GM12878 (cell line): Measurements from ENCODE around the gene MAVS. TPM values are rescaled to one million over a fixed set of nuclear protein-coding genes. Genes with fewer than 3 reads are reported as not detected.
"Not testable (repeated sequence)": the region's sequence is repeated elsewhere in the genome, so short reads cannot be mapped to it uniquely, and the experiment has no call there.

ENCODE experiments used
- ATAC-seq: fragments of 200-7000 bp; cut with Tn5 transposase; 3 replicates; pipeline ENCODE4 v1.9.1; 2020; ENCODE audit warnings: mild to moderate bottlenecking, moderate library complexity
- BruUV-seq: library from RNA; stranded (reverse); fragments of 400-500 nt; replicated peaks from 2 replicates; lab custom pipeline; 2021; lab: Mats Ljungman, UMichigan
- CTCF ChIA-PET: fragments of 300-600 bp; sonication (Branson Sonifier 250); formaldehyde crosslinking; extraction: SDS; loops from one replicate; lab custom pipeline; 2021; ENCODE audit warnings: inconsistent platforms; lab: Yijun Ruan, JAX
- POLR2A ChIA-PET: fragments of 350-600 bp; formaldehyde crosslinking; extraction: SDS; loops from one replicate; lab custom pipeline; 2021; ENCODE audit warnings: inconsistent platforms; lab: Charles Lee
- RAD21 ChIA-PET: fragments of 300-600 bp; sonication (Branson Sonifier 250); formaldehyde crosslinking; loops from one replicate; lab custom pipeline; 2023; ENCODE audit warnings: antibody characterized with exemption; ENCODE audit not compliant: unreplicated experiment; lab: Charles Lee
- SMC1A ChIA-PET: fragments of 300-600 bp; sonication (Branson Sonifier 250); formaldehyde crosslinking; loops from one replicate; lab custom pipeline; 2023; ENCODE audit not compliant: unreplicated experiment, uncharacterized antibody; lab: Charles Lee
- DNase-seq: peaks from one replicate; pipeline ENCODE4 v3.0.0-alpha.2; 2011; ENCODE audit warnings: low read depth, low spot score
- FAIRE-seq: peaks from 3 replicates; lab custom pipeline; 2011; peaks lifted over from hg19 to GRCh38; lab: Jason Lieb, UNC
- H2AFZ ChIP-seq: 2 replicates; pipeline ENCODE4 v1.6.0; 2011; ENCODE audit warnings: low read depth, low read length, control low read depth; ENCODE audit not compliant: control insufficient read depth
- H3K27ac ChIP-seq: 2 replicates; pipeline ENCODE4 v1.5.1; 2011; ENCODE audit warnings: control low read depth; ENCODE audit not compliant: control insufficient read depth, insufficient read depth
- H3K27me3 ChIP-seq, 2 experiments: replicated peaks in 1 of 2; 2 replicates each; pipeline versions ENCODE4 v1.6.0 to v1.6.1; 2011; ENCODE audit warnings: low read length in 1 of 2; ENCODE audit not compliant: control insufficient read depth in 2 of 2, insufficient read depth in 2 of 2
- H3K36me3 ChIP-seq, 2 experiments: 2 replicates each; pipeline ENCODE4 v1.5.1; 2011; ENCODE audit warnings: low read length in 1 of 2; ENCODE audit not compliant: control insufficient read depth in 2 of 2, insufficient read depth in 2 of 2
- H3K4me1 ChIP-seq: 2 replicates; pipeline ENCODE4 v1.6.1; 2011; ENCODE audit warnings: mild to moderate bottlenecking, low read length, moderate library complexity, mixed read lengths; ENCODE audit not compliant: control insufficient read depth, insufficient read depth
- H3K4me2 ChIP-seq: 2 replicates; pipeline ENCODE4 v1.6.0; 2011; ENCODE audit warnings: control low read depth; ENCODE audit not compliant: control insufficient read depth, insufficient read depth
- H3K4me3 ChIP-seq: fragments of 200-600 bp; sonication (generic); 2 replicates; pipeline ENCODE4 v1.5.1; 2016
- H3K79me2 ChIP-seq: 2 replicates; pipeline ENCODE4 v1.6.0; 2011; ENCODE audit warnings: low read length; ENCODE audit not compliant: control insufficient read depth, insufficient read depth
- H3K9ac ChIP-seq: 2 replicates; pipeline ENCODE4 v1.8.0; 2011; ENCODE audit warnings: low read length, control low read depth, mixed read lengths; ENCODE audit not compliant: control insufficient read depth, insufficient read depth
- H3K9me3 ChIP-seq: replicated peaks from 3 replicates; pipeline ENCODE4 v1.5.1; 2011; ENCODE audit warnings: mild to moderate bottlenecking, low read length; ENCODE audit not compliant: control insufficient read depth, insufficient read depth
- H4K20me1 ChIP-seq: 2 replicates; pipeline ENCODE4 v1.6.0; 2011; ENCODE audit not compliant: control insufficient read depth, insufficient read depth
- CBFB ChIP-seq: IDR thresholded peaks from 2 replicates; pipeline ENCODE4 v1.6.1; 2016; ENCODE audit warnings: antibody characterized with exemption, low read depth
- GABPA ChIP-seq: IDR thresholded peaks from 2 replicates; pipeline ENCODE4 v1.6.1; 2014; ENCODE audit warnings: antibody characterized with exemption, low read depth, mild to moderate bottlenecking, inconsistent platforms
- KDM1A ChIP-seq: fragments of 200-600 bp; sonication (generic); IDR thresholded peaks from 2 replicates; pipeline ENCODE4 v1.6.1; 2016; ENCODE audit warnings: borderline replicate concordance
- NR2C2 ChIP-seq: IDR thresholded peaks from 2 replicates; pipeline ENCODE4 v1.6.1; 2011; ENCODE audit warnings: borderline replicate concordance, low read depth; ENCODE audit not compliant: control insufficient read depth, insufficient read length
- WGBS: methylation state at CpG from one replicate; pipeline ENCODE4 v1.1.6; 2016; ENCODE audit warnings: low lambda C conversion rate; ENCODE audit not compliant: insufficient replicate concordance, insufficient coverage; ENCODE audit errors: missing lambda C conversion rate; 5-methylcytosine and 5-hydroxymethylcytosine counted together
- in situ Hi-C: fragments of 300-500 bp; cut with MboI; formaldehyde crosslinking; loops from 9 replicates; pipeline ENCODE4 v1.14.3; 2018; ENCODE audit warnings: mixed read lengths
- intact Hi-C: fragments of 100-400 bp; cut with micrococcal nuclease; formaldehyde crosslinking; loops from one replicate; pipeline ENCODE4 v1.14.2; 2022; ENCODE audit not compliant: unreplicated experiment
- polyA plus RNA-seq, 11 experiments: library from polyadenylated mRNA; depleted of rRNA in 4 of 11; unstranded in 6 of 11; stranded (reverse) in 5 of 11; fragments of >200 nt; fragmentation: Nextera tagmentation in 4 of 11; fragmentation: Illumina TruSeq in 1 of 11; extraction: Ambion mirVana in 4 of 11; extraction: Trizol in 1 of 11; gene quantifications; 1 replicate in 1 of 11; 2 replicates in 10 of 11; pipeline versions ENCODE4 v1.2.1 to v1.2.3, GENCODE V29; 2011 to 2016; ENCODE audit warnings: inconsistent platforms in 2 of 11, missing spikeins in 2 of 11, low read depth in 1 of 11
- total RNA-seq, 4 experiments: library from RNA; depleted of rRNA in 3 of 4; stranded (reverse); fragments of >200 nt in 3 of 4; fragmentation: Illumina TruSeq in 1 of 4; extraction: Trizol in 1 of 4; gene quantifications; 2 replicates each; pipeline versions ENCODE4 v1.2.1 to v1.2.3, GENCODE V29; 2013 to 2021

Gene MAVS
- total and polyA plus RNA-seq, 10 of the 15 experiments (the other 5 are each of a cell fraction or from before 2014, with no cell fraction given), result 1.6 to 25.2 (median 12.6) TPM

- TF ChIP-seq CBFB, result no peak
Observed at GRCh38 chr20:3876676-3877075, 30.0 kb downstream of the MAVS start (continued).

GRCh38 chr20:3878921-3879274, 32.3 kb downstream of the MAVS start:
- H2AFZ ChIP-seq, H3K4me3 ChIP-seq, H3K79me2 ChIP-seq, in situ Hi-C loops, ATAC-seq, RAD21 ChIA-PET, H3K27me3 ChIP-seq, DNase-seq, FAIRE-seq, BruUV-seq, H3K9me3 ChIP-seq, intact Hi-C loops, H3K4me2 ChIP-seq, H3K27ac ChIP-seq, H3K9ac ChIP-seq, H4K20me1 ChIP-seq, POLR2A ChIA-PET, H3K36me3 ChIP-seq, H3K4me1 ChIP-seq: not testable (repeated sequence)
- SMC1A ChIA-PET, result interaction anchor here (1.2 kb wide), 3 partner anchors 12 to 99 kb away, joined by 3 to 5 read pairs (median 4); no protein-coding TSS in a partner anchor
- CTCF ChIA-PET, result interaction anchor here (0.6 to 1.6 kb wide), 2 partner anchors 193 to 228 kb away, joined by 4 to 6 read pairs; no protein-coding TSS in a partner anchor
- WGBS, result 100% methylated on average over 4 of the region's 4 CpGs

GRCh38 chr20:3885715-3886114, 39.1 kb downstream of the MAVS start:
- Histone ChIP-seq H3K9ac (no peak overlapping the region), H3K4me3 (no peak overlapping the region)
- ChIA-PET CTCF (interaction anchor here (5.0 kb wide), 1 partner anchor 199 kb away, joined by 22 read pairs; no protein-coding TSS in a partner anchor), POLR2A (no interaction called here)
- DNase-seq, result no peak
- no peak for TF ChIP-seq KDM1A
- no peak for TF ChIP-seq NR2C2
- no peak for TF ChIP-seq GABPA
- TF ChIP-seq, all 136 proteins: peak for 0
- H3K27ac ChIP-seq, result no peak overlapping the region
- H3K4me1 ChIP-seq, result peaks cover 8% of the 10 kb centered on the region
- FAIRE-seq (no peak), ATAC-seq (no peak)
- H3K4me2 ChIP-seq, result no peak overlapping the region
- 96% methylated on average over 3 of the region's 3 CpGs for WGBS
- no TSS peak for BruUV-seq
- H4K20me1 ChIP-seq, result 0 out of 2 replicates have a peak, but pooled peaks cover 3% of the 10 kb centered on the region
- ChIA-PET SMC1A (interaction anchor here (0.5 to 1.5 kb wide), 6 partner anchors 31 to 238 kb away, joined by 3 to 6 read pairs (median 4); no protein-coding TSS in a partner anchor), RAD21 (no interaction called here)
- no peaks in the 10 kb centered on the region for H3K9me3 ChIP-seq
- intact Hi-C loops (no loop called here), in situ Hi-C loops (no loop called here)
- H3K79me2 ChIP-seq, result peaks cover 32% of the 10 kb centered on the region
- no peaks in the 10 kb centered on the region for H3K27me3 ChIP-seq
- no peaks in the 10 kb centered on the region for H3K36me3 ChIP-seq
- no peak overlapping the region for H2AFZ ChIP-seq
